HepG2 (cell line): ENCODE data around the gene GADD45GIP1. TPM values are rescaled to one million over a fixed set of nuclear protein-coding genes. Genes with fewer than 3 reads are reported as not detected.

ENCODE experiments used
- ARID4A ChIP-seq: sonication (generic); formaldehyde crosslinking; IDR thresholded peaks from 2 replicates; pipeline ENCODE4 v1.5.0; 2020; ENCODE audit warnings: mild to moderate bottlenecking, missing genetic modification reagents, borderline replicate concordance
- FOSL2 ChIP-seq: sonication (generic); formaldehyde crosslinking; IDR thresholded peaks from 2 replicates; pipeline ENCODE4 v1.4.0; 2020; ENCODE audit warnings: missing genetic modification reagents
- HIVEP1 ChIP-seq: sonication (generic); formaldehyde crosslinking; IDR thresholded peaks from 2 replicates; pipeline ENCODE4 v1.4.0; 2020; ENCODE audit warnings: mild to moderate bottlenecking, missing genetic modification reagents
- HNRNPH1 ChIP-seq: fragments of 200-400 bp; formaldehyde crosslinking; optimal IDR thresholded peaks from 2 replicates; pipeline ENCODE3; 2017; ENCODE audit warnings: mild to moderate bottlenecking, low read depth, low read length
- HOXA3 ChIP-seq: sonication (generic); formaldehyde crosslinking; IDR thresholded peaks from 2 replicates; pipeline ENCODE4 v1.5.0; 2020; ENCODE audit warnings: missing genetic modification reagents
- MYC ChIP-seq: sonication (generic); formaldehyde crosslinking; IDR thresholded peaks from 2 replicates; pipeline ENCODE4 v1.9.0; 2021; ENCODE audit warnings: missing genetic modification reagents, borderline replicate concordance
- NR2C2 ChIP-seq: sonication (generic); formaldehyde crosslinking; IDR thresholded peaks from 2 replicates; pipeline ENCODE4 v1.4.0; 2020; ENCODE audit warnings: missing genetic modification reagents, mild to moderate bottlenecking, moderate library complexity, borderline replicate concordance
- PAX8 ChIP-seq: sonication (generic); formaldehyde crosslinking; IDR thresholded peaks from 2 replicates; pipeline ENCODE4 v1.8.0; 2022; ENCODE audit warnings: mild to moderate bottlenecking, missing genetic modification reagents, borderline replicate concordance
- PTBP1 ChIP-seq: fragments of 200-400 bp; formaldehyde crosslinking; IDR thresholded peaks from 2 replicates; pipeline ENCODE4 v1.6.1; 2018; ENCODE audit warnings: low read length, low read depth; ENCODE audit not compliant: poor library complexity, severe bottlenecking
- THYN1 ChIP-seq: sonication (generic); formaldehyde crosslinking; IDR thresholded peaks from 2 replicates; pipeline ENCODE4 v1.8.1; 2023; ENCODE audit warnings: low read depth, mild to moderate bottlenecking, moderate library complexity, missing genetic modification reagents, borderline replicate concordance
- U2AF1 ChIP-seq: fragments of 200-400 bp; formaldehyde crosslinking; optimal IDR thresholded peaks from 2 replicates; pipeline ENCODE3; 2017; ENCODE audit warnings: mild to moderate bottlenecking, low read depth, low read length
- YY1 ChIP-seq: IDR thresholded peaks from 2 replicates; pipeline ENCODE4 v1.6.1; 2011; ENCODE audit warnings: low read length, low read depth, moderate library complexity, mild to moderate bottlenecking; ENCODE audit not compliant: insufficient read depth, insufficient replicate concordance
- ZBTB33 ChIP-seq: sonication (generic); formaldehyde crosslinking; IDR thresholded peaks from 2 replicates; pipeline ENCODE4 v1.4.0; 2020; ENCODE audit warnings: missing genetic modification reagents
- ZNF274 ChIP-seq: sonication (generic); formaldehyde crosslinking; IDR thresholded peaks from 2 replicates; pipeline ENCODE4 v1.5.1; 2020; ENCODE audit warnings: mild to moderate bottlenecking, missing genetic modification reagents
- ZNF30 ChIP-seq: sonication (generic); formaldehyde crosslinking; IDR thresholded peaks from 2 replicates; pipeline ENCODE4 v1.5.0; 2020; ENCODE audit warnings: mild to moderate bottlenecking, missing genetic modification reagents
- ZNF446 ChIP-seq: sonication (generic); formaldehyde crosslinking; IDR thresholded peaks from 2 replicates; pipeline ENCODE4 v1.5.0; 2020; ENCODE audit warnings: mild to moderate bottlenecking, missing genetic modification reagents
- ZNF7 ChIP-seq: IDR thresholded peaks from 2 replicates; pipeline ENCODE4 v1.6.1; 2016; ENCODE audit warnings: missing biosample characterization, missing genetic modification reagents
- ZNF709 ChIP-seq: sonication (generic); formaldehyde crosslinking; IDR thresholded peaks from 2 replicates; pipeline ENCODE4 v1.5.0; 2020; ENCODE audit warnings: mild to moderate bottlenecking, missing genetic modification reagents
- ZNF768 ChIP-seq: sonication (generic); formaldehyde crosslinking; IDR thresholded peaks from 2 replicates; pipeline ENCODE4 v1.4.0; 2020; ENCODE audit warnings: missing genetic modification reagents
- ZNF782 ChIP-seq: sonication (generic); formaldehyde crosslinking; IDR thresholded peaks from 2 replicates; pipeline ENCODE4 v1.4.0; 2020; ENCODE audit warnings: missing genetic modification reagents, mild to moderate bottlenecking, borderline replicate concordance
- ZUFSP ChIP-seq: sonication (generic); formaldehyde crosslinking; IDR thresholded peaks from 2 replicates; pipeline ENCODE4 v1.9.0; 2021; ENCODE audit warnings: missing genetic modification reagents, mild to moderate bottlenecking, borderline replicate concordance
- polyA plus RNA-seq, 8 experiments: library from polyadenylated mRNA; depleted of rRNA in 3 of 8; stranded (reverse) in 7 of 8; unstranded in 1 of 8; fragments of >200 nt; fragmentation: Illumina TruSeq in 4 of 8; extraction: Trizol in 4 of 8; gene quantifications; 2 replicates each; pipeline versions ENCODE4 v1.2.1 to v1.2.3, GENCODE V29; 2011 to 2016; ENCODE audit warnings: low read depth in 4 of 8, missing spikeins in 1 of 8, mixed read lengths in 1 of 8; ENCODE audit not compliant: insufficient read depth in 1 of 8
- total RNA-seq, 5 experiments: library from RNA; depleted of rRNA; stranded (reverse); fragments of >200 nt; fragmentation: Illumina TruSeq; extraction: Trizol; gene quantifications; 2 replicates each; pipeline ENCODE4 v1.2.3, GENCODE V29; 2016; ENCODE audit warnings: low read depth in 1 of 5

Gene GADD45GIP1
- total and polyA plus RNA-seq, 2 of the 13 experiments (the other 11 are each of a cell fraction or from before 2014, with no cell fraction given): 24.6 to 30.7 TPM

- TF ChIP-seq ARID4A (peak; percentile 90), THYN1 (CRISPR knock-in tag) (no peak), PTBP1 (peak; percentile 61), FOSL2 (CRISPR knock-in tag) (0 out of 2 replicates have a peak, but pooled peaks have one; percentile 4), ZNF274 (CRISPR knock-in tag) (no peak; the same call in 1 of the 2 replicates), HIVEP1 (CRISPR knock-in tag) (no peak), ZNF709 (CRISPR knock-in tag) (peak; percentile 22; the same call in 1 of the 2 replicates), ZUFSP (no peak), ZNF446 (peak; percentile 9; the same call in 1 of the 2 replicates), ZNF768 (CRISPR knock-in tag) (peak; percentile 99), HNRNPH1 (no peak), HOXA3 (CRISPR knock-in tag) (peak; percentile 50), ZNF782 (CRISPR knock-in tag) (peak; percentile 95), U2AF1 (no peak), ZNF7 (no peak), MYC (CRISPR knock-in tag) (peak; percentile 72), YY1 (peak; percentile 83), ZBTB33 (no peak), NR2C2 (CRISPR knock-in tag) (peak; percentile 52; the same call in 1 of the 2 replicates), ZNF30 (no peak), PAX8 (0 out of 2 replicates have a peak, but pooled peaks have one; percentile 66)
Observed at GRCh38 chr19:12937927-12938778, 18.9 kb downstream of the GADD45GIP1 start, which contains the start of gene CALR (continued).
